HL-60/S4 treated with phorbol 12-myristate 13-acetate at 8.2 ng/mL for 4 days and 3 days (cell line): Measurements from ENCODE around the gene ANKMY1.

Source experiments
- in situ Hi-C: fragments of 300-500 bp; cut with MboI; formaldehyde crosslinking; loops from 2 replicates; pipeline ENCODE4 v1.15.0; 2022; ENCODE audit warnings: low sequenced_read_pairs

ANKMY1 gene

GRCh38 chr2:240463866-240464481, 93.8 kb downstream of the ANKMY1 start:
- in situ Hi-C loops = no loop called here

GRCh38 chr2:240463274-240463865, 94.4 kb downstream of the ANKMY1 start:
- in situ Hi-C loops = no loop called here

- in situ Hi-C loops = no loop called here
Observed at GRCh38 chr2:240462707-240463273, 95.0 kb downstream of the ANKMY1 start.

GRCh38 chr2:240462073-240462706, 95.6 kb downstream of the ANKMY1 start:
- in situ Hi-C loops = no loop called here

- in situ Hi-C loops = no loop called here
Observed at GRCh38 chr2:240461471-240462072, 96.2 kb downstream of the ANKMY1 start.

GRCh38 chr2:240460781-240461431, 96.9 kb downstream of the ANKMY1 start:
- in situ Hi-C loops = no loop called here

GRCh38 chr2:240460253-240460711, 97.5 kb downstream of the ANKMY1 start:
- in situ Hi-C loops = no loop called here

GRCh38 chr2:240459401-240460252, 98.2 kb downstream of the ANKMY1 start:
- in situ Hi-C loops = no loop called here

- in situ Hi-C loops = no loop called here
Observed at GRCh38 chr2:240458900-240459391, 98.8 kb downstream of the ANKMY1 start.

- in situ Hi-C loops = no loop called here
Observed at GRCh38 chr2:240458044-240458899, 99.5 kb downstream of the ANKMY1 start.

GRCh38 chr2:240457223-240458043, 100.4 kb downstream of the ANKMY1 start:
- in situ Hi-C loops = no loop called here

GRCh38 chr2:240456447-240457222, 101.2 kb downstream of the ANKMY1 start:
- in situ Hi-C loops = no loop called here

GRCh38 chr2:240455647-240456446, 101.9 kb downstream of the ANKMY1 start:
- in situ Hi-C loops = no loop called here

- in situ Hi-C loops = no loop called here
Observed at GRCh38 chr2:240455272-240455646, 102.5 kb downstream of the ANKMY1 start.

- in situ Hi-C loops = no loop called here
Observed at GRCh38 chr2:240454106-240454901, 103.5 kb downstream of the ANKMY1 start.
